SW 1271 (cell line): ENCODE data around the gene CETP.
"Not testable (repeated sequence)": the region's sequence is repeated elsewhere in the genome, so short reads cannot be mapped to it uniquely, and the experiment has no call there.

Experiments
- DNase-seq, 2 experiments: peaks; one replicate each; lab custom pipeline; 2025; lab: John Stamatoyannopoulos, UW

Gene CETP

DNA sequence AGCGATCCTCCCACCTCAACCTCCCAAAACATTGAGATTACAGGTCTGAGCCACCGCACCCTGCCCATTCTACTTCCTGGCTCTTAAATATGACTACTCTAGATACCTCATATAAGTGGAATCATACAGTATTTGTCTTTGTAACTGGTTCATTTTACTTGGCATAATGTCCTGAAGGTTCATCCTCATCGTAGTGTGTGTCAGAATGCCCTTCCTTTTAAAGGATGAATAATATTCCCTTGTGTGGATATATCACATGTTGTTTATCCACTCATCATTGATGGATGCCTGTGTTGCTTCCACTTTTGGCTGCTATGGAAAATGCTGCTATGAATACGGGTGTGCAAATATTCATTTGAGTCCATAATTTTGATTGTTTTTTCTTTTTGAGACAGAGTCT lies 5.7 kb upstream of the CETP start:
- DNase-seq, result no peak

DNA sequence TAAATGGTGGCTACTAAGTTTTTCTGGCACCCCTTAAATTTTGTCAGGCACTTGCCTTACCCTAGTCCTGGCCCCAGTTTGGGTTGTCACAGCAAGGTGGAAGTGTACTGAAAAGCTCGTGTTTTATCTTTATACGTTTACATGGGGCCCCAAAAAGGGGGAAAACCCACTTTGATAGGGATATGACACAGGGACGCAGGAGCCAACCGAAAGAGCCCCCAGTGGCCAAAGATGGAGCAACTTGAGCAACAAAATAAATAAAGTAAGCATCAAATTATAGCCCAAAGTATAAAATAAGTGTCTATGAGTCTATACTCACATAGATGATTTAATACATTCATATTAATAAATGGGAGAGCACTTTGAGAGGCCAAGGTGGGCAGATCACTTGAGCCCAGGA lies 5.0 kb upstream of the CETP start:
- DNase-seq, result no peak

DNA sequence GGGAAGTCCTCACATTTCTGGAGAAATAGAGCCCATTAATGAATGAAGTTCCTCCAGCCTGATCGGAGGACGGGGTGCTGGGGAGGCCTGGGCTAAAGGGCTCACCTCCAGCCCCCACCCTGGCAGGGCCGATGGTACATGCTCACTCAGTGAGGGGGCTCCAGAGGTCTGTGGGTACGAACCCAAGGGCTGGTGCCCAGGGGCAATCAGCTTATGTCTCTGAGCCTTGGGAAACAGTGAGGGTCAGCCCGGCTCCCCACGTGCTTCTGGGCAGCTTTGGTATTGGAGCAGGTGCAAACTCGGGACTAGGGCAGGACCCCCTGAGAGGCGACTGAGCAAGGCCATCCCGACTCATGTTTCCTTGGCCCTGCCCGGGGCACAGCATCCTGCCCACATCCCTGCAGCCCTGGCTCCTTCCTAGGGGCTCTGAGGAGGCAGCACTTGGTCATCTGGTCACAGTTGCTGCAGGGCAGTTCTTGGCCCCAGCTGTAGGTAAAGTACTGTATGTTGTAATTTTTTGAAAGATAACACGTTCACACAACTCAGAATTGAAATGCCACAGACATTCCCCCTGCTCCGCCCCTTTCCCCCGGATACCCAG lies 969 bp upstream of the CETP start:
- DNase-seq, result no peak

DNA sequence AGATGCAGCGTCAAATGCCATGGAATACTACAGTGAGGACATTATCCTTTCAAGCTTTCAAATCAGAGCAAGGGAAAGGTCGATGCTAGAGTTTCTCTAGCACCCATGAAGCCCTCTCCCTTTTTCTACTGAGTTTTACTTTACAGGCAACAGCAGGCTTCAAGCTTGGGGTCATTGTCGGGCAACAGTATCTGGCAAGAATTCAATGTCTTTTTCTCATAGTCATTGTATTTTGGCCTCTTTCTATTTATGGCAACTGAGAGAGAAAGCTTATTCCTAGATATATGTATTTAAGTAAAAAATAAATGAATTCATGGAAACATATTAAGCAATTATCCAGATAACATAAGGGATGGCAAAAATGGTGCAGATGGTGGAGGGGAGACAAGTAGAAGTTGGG lies 364 bp upstream of the CETP start:
- DNase-seq, result no peak

DNA sequence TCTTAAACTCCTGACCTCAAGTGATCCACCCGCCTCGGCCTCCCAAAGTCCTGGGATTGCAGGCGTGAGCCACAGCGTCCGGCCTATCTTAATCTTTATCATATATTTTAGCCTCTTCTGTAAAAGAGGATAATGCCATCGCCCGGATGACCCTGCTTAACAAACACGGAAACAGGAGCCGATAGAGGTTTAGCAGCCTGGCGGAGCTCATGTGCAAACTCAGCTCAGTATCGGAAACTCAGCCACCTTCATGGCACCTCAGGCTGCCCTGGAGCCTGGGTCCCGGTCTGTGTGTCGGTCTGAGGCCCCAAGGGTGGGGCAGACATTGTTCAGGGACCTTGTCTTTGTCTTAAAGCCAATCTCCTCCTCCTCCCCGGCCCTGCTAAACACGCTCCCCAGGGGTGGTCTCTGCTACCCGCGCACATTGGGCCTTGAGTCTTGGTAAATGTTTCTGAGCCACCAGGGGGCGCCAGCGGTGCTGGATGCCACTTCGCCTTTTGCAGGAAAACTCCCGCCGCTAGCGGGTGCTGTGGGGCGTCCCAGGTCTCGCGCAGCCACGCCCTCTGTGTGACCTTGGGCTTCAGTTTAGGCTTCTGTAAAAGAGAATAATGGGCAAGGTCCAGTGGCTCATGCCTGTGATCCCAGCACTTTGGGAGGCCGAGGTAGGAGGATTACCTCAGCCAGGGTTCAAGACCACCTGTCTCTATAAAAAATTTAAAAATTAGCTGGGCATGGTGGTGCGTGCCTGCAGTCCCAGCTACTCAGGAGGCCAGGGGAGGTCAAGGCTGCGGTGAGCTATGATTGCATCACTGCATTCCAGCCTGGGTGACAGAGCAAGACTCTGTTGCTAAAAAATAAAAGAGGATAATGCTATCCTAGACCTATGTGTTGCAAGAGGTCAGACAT lies 2.7 kb downstream of the CETP start:
- peak in 1 of 2 experiments; percentile 56 for DNase-seq

DNA sequence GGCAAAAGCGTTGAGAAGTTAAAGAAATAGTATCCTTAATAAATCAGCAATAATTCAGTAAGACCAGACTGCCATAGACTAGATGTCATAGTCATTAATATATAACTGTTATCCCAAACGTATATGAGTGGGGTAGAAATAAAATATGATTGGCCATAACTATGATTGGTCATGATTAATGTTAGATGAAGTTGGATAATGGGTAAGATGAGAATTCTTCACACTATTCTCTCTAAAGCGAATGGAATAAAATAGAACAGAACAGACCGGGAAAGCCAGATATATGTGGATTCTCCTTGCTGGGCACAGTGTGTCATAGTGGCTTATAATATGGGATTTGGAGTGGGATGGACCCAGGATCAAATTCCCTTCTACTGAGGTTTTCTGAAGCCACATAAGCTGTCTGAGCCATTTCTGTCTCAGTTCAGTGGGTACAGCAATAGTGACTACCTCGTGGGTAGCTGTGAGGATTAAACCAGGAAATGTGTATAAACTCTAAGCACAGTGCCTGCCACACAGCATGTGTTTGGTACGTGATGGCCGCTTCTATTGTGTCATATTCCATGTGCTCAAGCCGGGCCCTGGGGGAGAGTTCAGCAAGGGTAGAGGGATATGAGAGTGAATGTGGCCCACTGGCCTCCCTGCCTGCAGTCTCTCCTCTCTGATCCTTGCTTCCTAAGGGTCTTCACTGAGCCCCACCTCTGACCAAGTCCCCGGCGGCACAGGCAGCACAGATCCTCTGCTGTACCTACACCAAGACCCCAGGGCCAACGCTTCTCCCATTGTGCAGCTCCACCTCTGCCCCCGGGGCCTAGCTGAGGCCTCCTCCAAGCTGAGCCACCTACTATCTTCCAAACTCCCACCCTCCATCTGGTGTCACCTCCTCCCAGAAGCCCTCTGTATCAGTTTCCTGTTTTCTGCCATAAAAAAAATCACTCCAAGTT lies 3.7 kb downstream of the CETP start:
- no peak for DNase-seq

DNA sequence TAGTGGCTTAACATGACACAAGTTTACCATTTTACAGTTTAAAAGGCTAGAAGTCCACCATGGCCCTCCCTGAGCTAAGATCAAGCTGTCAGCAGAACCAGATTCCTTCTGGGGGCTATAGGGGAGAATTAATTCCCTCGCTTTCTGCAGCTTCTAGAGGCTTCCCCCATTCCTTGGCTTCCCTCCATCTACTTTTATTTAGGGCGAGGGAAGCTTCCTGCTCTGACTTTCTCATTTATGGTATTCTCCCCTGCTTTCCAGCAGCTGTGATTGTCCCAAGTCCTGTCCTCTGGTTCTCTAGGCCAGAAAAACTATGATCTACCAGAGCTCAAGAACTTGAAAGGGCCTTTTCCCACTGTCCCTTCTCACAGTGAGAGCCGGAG lies 4.3 kb downstream of the CETP start:
- no peak for DNase-seq

DNA sequence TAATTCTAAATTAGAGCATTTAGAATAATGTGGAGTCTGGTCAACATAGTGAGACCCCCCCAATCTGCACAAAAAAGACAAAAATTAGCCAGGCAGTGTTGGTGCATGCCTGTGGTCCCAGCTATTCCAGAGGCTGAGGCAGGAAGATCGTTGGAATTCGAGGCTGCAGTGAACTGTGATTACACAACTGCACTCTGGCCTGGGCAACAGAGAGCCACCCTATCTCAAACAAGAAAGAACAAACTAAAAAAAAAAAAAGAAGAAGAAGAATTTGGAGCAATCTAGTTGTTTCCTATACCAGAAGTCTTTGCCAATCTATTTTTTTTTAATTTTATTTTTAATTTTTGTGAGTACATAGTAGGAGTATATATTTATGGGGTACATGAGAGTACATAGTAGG lies 6.0 kb downstream of the CETP start:
- DNase-seq, result no peak

DNA sequence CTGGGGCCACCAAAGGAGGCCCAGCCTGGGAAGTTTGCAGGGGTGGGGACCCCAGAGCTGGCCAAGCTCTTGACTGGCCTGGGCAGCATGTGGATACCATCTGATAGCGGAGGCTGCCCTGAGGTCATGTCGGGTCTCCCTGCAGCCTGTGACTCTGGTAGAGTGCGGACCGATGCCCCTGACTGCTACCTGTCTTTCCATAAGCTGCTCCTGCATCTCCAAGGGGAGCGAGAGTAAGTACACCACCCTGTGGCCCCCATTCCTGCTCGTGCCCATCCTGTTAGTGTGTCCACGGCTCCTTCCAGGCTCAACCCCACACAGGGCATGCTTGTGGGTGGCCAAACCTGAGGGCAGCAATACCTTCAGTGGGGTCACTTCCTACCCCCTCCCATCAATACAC lies 8.0 kb downstream of the CETP start:
- no peak for DNase-seq

DNA sequence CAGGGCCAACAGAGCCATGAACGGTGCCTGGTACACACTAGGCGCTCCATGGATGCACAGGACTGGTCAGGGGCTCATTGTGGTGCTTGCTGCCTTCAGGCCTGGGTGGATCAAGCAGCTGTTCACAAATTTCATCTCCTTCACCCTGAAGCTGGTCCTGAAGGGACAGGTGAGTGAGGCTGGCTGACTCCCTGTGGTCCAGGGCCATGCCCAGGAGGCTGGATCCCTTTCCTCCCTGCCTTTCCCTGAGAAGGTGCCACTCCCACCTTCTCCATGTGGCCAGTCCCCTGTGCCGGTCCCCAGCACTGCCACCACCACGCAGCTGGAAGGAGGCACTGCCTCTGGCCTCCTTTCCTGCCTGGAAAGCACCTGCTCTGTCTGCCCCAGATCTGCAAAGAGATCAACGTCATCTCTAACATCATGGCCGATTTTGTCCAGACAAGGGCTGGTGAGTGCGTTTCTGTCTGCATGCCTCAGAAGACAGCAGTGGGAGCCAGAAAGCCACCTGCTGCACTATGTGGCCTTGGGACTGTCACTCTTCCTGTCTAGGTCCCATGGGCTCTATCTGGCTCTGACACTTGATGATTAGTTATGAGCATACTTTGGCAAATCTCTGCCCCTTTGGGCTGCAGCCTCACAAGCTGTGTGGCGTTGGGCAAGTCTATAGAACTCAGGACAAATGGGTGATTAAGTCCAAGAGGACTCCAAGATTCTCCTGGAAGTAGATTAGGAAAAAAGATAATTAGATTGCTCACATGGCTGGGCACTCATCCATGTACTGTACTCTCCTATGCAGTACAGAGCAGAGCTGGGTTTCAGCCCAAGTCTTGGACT lies 9.4 kb downstream of the CETP start:
- DNase-seq, result no peak

DNA sequence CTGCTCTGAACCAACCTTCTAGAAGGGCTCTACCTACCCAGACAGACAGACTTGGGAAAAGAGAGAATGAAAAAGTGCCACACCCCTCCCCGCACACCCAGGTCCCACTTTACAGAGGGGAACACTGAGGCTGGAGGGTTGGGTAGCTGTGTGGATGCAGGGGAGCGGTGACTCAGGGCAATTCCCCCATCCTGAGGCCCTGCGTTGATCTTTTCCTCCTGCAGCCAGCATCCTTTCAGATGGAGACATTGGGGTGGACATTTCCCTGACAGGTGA lies 10.0 kb downstream of the CETP start:
- no peak for DNase-seq

DNA sequence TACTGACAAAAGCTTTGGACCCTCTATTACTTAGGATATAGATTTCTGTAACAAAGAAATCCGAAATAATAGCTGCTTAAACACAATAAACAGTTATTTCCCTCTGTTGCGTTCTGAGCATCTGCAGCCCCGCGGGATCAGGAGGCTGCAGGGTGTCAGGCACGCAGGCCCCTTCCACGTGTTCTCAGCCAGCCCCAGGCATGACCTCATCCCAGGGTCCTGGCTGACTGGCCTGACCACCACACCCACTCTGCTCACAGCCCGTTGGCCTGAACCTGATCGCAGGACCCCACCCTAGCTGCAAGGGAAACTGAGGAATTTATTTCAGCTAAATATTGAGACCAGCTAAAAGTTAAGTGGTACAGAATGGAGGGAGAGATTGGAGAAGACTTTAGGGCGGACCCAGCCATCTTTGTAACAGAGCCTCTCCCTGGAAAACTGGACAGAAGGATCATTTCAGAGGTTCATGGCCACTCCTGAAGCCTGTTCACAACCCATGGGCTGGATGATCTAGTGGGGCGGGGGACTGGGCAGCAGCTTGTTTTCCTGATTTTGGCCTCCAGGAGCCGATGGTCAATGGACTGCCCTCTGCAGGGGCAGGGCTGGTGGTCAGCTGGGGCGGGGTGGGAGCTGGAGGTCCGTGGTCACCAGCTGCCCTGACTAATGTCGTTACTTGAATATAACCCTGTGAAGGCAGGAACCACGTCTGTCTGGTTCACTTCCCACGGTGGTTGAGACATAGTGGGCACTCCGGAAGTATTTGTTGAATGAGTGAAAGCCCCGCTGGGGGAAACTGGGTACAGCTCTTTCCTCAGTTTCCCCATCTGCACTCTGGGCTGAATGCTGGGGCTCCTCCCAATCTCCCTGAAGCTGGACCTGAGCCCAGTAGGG lies 10.9 kb downstream of the CETP start:
- no peak for DNase-seq

DNA sequence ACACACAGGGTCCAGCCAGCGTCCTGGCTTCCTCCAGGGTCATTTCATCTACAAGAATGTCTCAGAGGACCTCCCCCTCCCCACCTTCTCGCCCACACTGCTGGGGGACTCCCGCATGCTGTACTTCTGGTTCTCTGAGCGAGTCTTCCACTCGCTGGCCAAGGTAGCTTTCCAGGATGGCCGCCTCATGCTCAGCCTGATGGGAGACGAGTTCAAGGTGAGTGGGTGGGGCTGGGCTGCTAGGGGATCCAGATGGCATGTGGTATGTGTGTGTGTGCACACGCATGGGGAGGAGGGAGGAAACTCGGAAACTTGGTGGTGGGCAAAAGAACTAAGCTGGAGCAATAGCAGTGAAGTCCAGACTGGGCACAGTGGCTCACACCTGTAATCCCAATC lies 11.5 kb downstream of the CETP start:
- DNase-seq, result no peak

DNA sequence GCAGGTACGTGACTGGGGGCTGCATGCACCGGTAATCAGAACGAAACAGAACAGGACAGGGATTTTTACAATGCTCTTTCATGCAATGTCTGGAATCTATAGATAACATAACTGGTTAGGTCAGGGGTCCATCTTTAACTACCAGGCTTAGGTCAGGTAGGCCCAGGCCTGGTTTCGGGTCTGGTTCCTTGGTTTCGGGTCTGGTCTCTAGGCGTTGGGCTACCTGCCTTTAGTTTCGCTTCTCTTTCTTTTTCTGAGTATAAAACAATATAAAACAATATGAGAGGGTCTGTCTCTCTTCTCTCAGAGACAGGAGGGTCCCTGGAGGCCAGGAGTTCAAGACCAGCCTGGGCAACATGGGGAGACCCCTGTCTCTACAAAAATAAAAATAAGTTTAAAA lies 12.1 kb downstream of the CETP start:
- not testable (repeated sequence) for DNase-seq

DNA sequence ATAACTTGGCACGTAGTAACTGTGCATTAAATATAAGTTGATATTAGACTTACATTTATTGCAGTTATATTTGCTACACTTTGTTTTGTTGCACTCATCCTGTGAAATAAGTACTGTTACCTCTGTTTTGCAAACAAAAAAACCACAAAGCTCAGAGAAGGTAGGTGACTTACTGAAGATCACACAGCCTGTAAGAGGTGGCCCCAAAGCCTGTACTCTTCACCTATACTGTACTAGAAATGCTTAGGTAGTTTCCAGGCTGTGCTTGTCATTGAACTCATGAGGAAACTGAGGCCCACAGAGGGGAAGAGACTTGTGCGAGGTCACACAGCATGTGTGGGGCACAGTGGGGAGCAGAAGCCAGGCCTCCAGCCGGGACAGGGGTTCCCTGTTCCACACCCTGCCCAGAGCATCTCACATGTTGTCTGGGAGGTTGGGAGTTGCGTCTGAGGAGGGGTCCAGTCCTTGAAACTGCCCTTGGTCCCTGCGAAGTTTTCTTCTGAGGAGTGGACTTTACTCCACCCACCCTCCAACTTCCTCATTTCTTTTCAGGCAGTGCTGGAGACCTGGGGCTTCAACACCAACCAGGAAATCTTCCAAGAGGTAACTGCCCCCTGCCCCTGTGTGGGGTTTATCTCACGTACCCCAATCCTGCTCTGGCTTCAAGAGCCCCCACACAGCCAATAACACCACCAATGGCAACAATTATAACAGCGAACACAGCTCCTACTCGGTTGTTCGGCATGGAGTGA lies 13.0 kb downstream of the CETP start:
- DNase-seq, result no peak

DNA sequence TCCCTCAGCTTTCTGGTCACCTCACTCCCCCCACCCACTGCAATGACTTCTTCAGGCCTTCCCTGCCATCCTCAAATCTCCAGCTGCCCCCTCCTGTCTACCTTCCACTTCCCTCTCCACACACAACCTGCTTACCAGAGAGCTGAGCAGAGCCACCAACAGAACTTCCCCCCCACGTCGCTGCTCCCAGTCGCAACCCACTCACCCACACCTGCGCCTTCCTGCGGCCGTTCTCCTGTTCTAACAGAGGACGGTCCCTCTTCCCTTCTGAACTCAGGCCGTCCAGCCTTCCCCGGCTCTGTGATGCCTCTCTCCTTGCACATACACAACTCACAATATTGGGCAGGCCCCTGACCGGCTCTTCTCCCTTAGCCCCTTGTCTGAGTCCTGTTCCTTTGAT lies 14.0 kb downstream of the CETP start:
- no peak for DNase-seq

DNA sequence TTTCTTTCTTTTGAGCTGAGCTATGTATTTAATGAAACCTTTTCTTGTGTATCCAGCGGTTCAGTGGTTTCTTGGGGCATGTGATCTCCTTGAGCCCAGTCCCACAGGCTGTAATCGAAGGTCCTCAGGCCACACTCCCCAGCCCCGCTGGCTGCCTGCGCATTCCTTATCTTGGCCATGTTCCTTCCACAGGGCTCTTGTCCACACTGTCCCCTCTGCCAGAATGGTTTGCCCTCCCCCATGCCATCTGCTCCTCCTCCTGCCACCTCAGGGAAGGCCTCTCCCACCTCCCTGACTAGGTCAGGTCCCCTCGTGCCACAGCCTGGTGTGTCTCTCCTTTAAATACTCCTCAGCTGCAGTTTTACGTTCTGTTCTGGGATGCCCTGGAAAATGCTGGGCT lies 15.5 kb downstream of the CETP start:
- no peak for DNase-seq

DNA sequence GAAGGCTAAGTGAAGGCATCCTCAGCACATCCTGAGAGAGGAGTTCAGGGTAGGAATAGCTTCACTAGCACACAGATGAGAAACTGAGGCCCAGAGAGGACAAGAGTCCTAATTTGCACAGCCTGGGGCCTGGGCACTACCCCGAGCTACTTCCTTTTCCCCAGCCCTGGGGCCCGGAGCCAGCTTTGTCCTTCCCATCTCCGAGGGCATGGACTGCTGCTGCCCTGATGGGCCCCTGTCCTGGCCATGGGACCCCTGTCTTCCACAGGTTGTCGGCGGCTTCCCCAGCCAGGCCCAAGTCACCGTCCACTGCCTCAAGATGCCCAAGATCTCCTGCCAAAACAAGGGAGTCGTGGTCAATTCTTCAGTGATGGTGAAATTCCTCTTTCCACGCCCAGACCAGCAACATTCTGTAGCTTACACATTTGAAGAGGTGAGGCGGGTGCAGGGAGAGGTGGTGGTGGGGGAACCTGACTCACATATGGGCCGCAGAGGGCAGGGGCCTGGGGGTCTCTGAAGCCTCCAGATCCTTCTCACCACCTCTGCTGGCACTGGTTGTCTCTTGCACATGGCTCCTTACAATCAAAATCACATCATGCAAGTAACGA lies 16.2 kb downstream of the CETP start:
- DNase-seq, result no peak

DNA sequence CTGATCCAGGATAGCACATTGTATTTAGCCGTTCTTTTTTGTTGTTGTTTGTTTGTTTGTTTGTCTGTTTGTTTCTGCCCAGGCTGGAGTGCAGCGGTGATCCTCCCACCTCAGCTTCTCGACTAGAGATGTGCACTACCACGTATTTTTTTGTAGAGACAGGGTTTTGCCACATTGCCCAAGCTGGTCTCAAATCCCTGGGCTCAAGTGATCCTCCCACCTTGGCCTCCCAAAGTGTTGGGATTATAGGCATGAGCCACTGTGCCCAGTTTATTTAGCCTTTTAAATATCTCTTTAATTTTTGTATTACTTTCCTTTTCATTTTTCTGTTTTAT lies 18.4 kb downstream of the CETP start:
- no peak for DNase-seq
